GM12872 (cell line): ENCODE measurements around the gene NCAPD2.

Experiments
- TF ChIP-seq, protein P1 (sequence below): IDR thresholded peaks from 3 replicates; pipeline ENCODE4 v1.5.1; 2011; ENCODE audit warnings: low read depth, mild to moderate bottlenecking, low read length, moderate library complexity; ENCODE audit not compliant: insufficient read depth

NCAPD2 gene

GRCh38 chr12:6461401-6462233, 32.3 kb upstream of the NCAPD2 start:
- TF ChIP-seq, protein P1, sequence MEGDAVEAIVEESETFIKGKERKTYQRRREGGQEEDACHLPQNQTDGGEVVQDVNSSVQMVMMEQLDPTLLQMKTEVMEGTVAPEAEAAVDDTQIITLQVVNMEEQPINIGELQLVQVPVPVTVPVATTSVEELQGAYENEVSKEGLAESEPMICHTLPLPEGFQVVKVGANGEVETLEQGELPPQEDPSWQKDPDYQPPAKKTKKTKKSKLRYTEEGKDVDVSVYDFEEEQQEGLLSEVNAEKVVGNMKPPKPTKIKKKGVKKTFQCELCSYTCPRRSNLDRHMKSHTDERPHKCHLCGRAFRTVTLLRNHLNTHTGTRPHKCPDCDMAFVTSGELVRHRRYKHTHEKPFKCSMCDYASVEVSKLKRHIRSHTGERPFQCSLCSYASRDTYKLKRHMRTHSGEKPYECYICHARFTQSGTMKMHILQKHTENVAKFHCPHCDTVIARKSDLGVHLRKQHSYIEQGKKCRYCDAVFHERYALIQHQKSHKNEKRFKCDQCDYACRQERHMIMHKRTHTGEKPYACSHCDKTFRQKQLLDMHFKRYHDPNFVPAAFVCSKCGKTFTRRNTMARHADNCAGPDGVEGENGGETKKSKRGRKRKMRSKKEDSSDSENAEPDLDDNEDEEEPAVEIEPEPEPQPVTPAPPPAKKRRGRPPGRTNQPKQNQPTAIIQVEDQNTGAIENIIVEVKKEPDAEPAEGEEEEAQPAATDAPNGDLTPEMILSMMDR: no peak

GRCh38 chr12:6462234-6462995, 31.5 kb upstream of the NCAPD2 start:
- TF ChIP-seq, protein P1: no peak

GRCh38 chr12:6463216-6463615, 30.7 kb upstream of the NCAPD2 start:
- TF ChIP-seq, protein P1: no peak

DNA sequence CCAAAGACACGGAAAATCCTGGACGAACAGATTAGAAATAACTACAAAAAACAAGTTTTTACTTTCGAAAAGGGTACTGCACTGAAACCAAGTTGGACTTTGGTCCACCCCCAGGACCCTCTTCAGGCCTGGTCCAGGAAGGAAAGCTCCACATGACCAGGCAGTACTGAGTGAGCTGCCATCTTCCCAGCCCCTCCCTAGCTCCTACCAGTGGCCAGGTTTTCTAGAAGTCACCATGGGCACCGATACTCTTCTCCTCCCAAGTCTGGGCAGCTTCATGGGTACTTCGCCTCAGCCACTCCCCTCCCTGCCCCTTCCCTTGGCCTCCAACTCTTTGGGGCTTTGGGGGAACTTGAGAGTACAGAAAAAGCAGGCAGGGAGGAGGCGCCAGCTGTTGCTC, 30.0 kb upstream of the NCAPD2 start:
- TF ChIP-seq, protein P1: no peak

GRCh38 chr12:6464531-6464930, 29.4 kb upstream of the NCAPD2 start:
- TF ChIP-seq, protein P1: no peak

GRCh38 chr12:6465467-6466183, 28.3 kb upstream of the NCAPD2 start:
- TF ChIP-seq, protein P1: peak; percentile 93

DNA sequence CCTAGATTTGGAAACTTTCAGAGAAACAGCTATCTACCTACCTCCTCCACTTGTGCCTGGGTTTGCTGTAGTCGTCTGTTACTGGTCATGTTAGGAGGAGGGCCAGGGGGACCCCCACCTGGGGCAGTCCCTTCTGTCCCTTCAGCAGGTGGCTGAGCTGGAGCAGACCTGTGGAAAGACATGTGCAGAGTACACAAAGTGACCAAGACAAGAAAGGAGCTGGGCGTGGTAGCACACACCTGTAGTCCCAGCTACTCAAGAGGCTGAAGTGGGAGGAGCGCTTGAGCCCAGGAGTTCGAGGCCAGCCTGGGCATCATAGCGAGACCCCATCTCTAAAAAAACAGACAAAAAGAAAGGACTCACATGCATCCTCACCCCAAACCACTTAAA, 27.7 kb upstream of the NCAPD2 start:
- TF ChIP-seq, protein P1: no peak
